GM13977 (cell line): ENCODE measurements around the gene MEI1.

ENCODE experiments used
- DNase-seq: peaks from one replicate; pipeline ENCODE4 v3.0.0; 2012; ENCODE audit warnings: low spot score
- in situ Hi-C: fragments of 300-500 bp; cut with MboI; formaldehyde crosslinking; loops from one replicate; pipeline ENCODE4 v1.12.0; 2022; ENCODE audit warnings: low sequenced_read_pairs, low pct_unique_long_range_greater_than_20kb, mixed read lengths, inconsistent platforms; ENCODE audit not compliant: unreplicated experiment
- TF ChIP-seq, protein P1 (sequence below): IDR thresholded peaks from 2 replicates; pipeline ENCODE4 v1.5.1; 2012; ENCODE audit warnings: mild to moderate bottlenecking, control low read depth; ENCODE audit not compliant: insufficient read depth; ENCODE audit errors: extremely low read depth, missing control alignments

Gene MEI1

DNA sequence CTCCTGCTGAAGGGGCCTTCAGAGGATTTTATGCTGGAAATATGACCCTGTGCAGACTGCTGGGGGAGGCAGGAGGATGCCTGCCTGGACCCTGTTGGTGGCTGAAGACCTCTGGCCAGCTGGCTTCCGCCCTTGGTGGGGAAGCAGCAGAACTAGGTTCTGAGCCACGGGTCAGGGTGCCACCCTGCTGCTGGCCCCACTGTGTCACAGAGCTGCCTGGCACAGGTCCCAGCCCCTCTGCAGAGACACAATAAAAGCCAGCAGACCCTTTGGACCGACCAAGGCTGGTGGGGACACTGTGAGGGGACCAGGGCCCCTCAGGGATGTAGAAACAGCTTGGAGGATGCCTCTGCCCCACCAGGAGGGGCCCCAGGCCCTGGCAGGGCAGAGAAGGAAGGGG is 126.7 kb downstream of the MEI1 start:
- DNase-seq: no peak
- TF ChIP-seq, protein P1, sequence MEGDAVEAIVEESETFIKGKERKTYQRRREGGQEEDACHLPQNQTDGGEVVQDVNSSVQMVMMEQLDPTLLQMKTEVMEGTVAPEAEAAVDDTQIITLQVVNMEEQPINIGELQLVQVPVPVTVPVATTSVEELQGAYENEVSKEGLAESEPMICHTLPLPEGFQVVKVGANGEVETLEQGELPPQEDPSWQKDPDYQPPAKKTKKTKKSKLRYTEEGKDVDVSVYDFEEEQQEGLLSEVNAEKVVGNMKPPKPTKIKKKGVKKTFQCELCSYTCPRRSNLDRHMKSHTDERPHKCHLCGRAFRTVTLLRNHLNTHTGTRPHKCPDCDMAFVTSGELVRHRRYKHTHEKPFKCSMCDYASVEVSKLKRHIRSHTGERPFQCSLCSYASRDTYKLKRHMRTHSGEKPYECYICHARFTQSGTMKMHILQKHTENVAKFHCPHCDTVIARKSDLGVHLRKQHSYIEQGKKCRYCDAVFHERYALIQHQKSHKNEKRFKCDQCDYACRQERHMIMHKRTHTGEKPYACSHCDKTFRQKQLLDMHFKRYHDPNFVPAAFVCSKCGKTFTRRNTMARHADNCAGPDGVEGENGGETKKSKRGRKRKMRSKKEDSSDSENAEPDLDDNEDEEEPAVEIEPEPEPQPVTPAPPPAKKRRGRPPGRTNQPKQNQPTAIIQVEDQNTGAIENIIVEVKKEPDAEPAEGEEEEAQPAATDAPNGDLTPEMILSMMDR: no peak
- in situ Hi-C loops: no loop called here

DNA sequence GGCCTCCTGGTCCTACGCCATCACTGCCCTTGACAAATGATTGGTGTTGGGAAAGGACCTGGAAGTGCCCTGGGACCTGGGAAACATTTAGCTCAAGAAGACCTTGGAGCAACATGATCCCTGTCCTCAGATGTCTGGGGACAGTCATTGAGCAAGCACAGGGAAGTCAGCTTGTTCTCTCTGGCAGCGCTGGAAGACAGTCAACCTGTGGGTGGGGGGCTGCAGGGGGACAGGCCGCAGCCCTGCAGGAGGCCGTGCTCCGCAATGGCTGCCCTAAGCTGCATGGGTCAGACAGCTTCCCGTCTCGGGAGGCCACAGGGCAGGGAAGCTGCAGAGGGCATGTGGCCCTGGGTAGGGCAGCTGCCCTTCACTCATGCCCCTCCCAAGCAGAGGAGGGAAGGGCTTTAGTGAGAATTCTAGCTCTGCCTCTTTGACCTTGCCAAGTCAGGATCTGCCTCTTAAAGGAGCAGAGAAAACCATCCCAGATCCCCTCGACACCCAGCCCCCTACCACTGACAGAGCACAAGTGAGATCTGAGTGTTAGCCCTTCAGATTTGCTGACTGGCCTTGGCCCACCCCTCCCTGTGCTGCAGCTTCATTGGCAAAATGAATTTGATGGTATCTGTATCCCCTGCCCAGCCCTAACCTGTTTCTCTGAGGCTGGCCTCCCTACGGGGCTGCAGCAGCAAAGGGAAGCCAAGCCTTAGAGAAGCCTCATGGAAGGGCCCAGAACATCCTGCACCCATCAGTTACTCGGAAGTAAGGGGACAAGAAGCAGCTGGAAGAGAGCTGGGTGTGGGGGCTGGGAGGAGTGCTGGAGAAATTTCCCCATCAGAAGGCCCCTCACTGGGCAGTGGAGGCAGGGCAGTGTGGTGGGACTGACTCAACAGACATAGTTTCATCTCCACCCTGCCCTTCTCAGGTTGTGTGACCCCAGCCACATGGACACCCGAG is 127.4 kb downstream of the MEI1 start:
- no peak for DNase-seq
- TF ChIP-seq, protein P1: no peak
- in situ Hi-C loops: no loop called here

DNA sequence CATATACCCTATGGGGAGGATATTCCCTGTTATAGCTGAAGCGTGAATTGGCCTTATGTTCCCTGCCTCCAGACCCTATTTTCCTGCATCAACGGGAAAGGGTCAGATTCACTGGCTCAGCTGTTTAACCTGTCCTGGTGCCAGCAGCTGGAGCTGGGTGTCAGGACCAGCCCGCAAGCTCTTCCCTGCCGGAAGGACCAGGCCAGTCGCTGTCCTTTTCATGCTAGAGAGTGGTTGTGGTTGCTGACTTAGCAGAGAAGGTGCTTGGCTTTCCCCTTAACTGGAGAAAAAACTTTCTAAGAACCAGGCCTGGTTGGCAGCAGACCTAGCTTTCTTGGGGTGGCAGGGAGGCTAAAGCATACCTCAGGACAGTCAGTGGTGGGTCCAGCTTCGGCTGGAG is 128.4 kb downstream of the MEI1 start:
- in situ Hi-C loops: no loop called here
- DNase-seq: no peak
- TF ChIP-seq, protein P1: no peak

DNA sequence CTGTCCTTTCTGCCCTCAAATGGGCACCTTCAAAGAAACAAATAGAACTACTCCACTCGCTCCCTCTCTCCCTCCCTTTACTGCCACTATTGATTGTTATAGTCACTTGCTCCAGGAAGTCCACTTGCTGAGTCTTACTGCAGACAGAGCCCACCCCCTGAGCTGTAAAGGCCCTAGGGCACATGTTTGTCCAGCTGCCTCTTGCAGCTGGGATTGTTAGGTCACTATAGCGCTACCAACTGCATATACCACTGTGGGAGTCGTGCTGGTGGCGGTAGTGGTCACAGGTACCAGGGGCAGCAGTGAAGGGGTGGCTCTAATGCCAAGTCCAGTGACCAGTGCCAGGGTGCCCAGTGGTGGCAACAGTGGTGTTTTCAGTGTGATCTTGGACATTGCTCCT is 129.2 kb downstream of the MEI1 start:
- no peak for DNase-seq
- in situ Hi-C loops: no loop called here
- TF ChIP-seq, protein P1: no peak

DNA sequence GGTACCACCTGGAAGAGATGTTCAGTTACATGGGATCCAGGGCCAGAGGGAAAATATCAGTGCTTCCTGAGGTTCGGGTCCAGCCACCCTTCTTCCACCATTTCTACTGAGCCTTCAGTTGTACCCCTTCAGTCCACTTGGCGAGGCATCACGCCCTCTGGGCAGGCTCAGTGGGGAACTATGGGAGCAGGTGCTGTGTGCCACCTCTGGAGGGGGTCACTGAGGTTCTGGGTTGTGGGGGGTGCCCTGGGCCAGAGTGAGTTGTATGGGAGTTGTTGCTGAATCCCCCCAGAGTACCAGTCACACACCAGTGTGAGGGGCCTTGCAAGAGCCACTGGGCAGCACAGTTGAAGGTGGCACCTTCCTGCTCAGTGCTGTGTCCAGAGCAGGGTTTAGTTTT is 130.9 kb downstream of the MEI1 start:
- no peak for DNase-seq
- TF ChIP-seq, protein P1: peak; percentile 8
- in situ Hi-C loops: loop anchor here (10.0 kb wide), 1 partner anchor 115 kb away; the partner anchor contains the start of gene CENPM

DNA sequence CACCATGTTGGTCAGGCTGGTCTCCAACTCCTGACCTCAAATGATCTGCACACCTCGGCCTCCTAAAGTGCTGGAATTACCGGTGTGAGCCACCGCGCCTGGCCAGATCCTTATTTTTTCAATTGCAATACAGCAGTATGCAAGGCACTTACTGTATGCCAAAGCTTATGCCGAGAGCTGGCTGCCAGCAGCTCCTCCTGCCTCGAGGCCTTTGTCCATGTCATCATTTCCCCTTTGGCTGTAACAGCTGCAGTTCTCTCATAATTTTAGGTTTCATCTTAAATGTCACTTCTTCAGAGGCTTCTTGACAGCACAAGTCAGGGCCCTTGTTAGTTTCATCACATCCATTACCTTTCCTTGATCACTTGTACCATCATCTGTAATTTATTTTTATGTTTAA is 132.1 kb downstream of the MEI1 start:
- in situ Hi-C loops: loop anchor here (10.0 kb wide), 1 partner anchor 113 kb away; the partner anchor contains the start of gene CENPM
- peak; percentile 39 for DNase-seq
- TF ChIP-seq, protein P1: no peak
